ENCODE measurements around the gene RPTOR.
"Not testable (repeated sequence)": the region's sequence is repeated elsewhere in the genome, so short reads cannot be mapped to it uniquely, and the experiment has no call there.

The RPTOR gene

GRCh38 chr17:80814491-80814890 is 269.9 kb downstream of the RPTOR start:
- no peak for DNase-seq (ENCODE audit: low read depth in 2 of 2)

- no peak for DNase-seq (ENCODE audit: low read depth in 2 of 2)
Measured at GRCh38 chr17:80815151-80815681, 270.6 kb downstream of the RPTOR start.

- not testable (repeated sequence) for DNase-seq (ENCODE audit: low read depth in 2 of 2)
Measured at GRCh38 chr17:80815718-80816117, 271.1 kb downstream of the RPTOR start.

- no peak for DNase-seq (ENCODE audit: low read depth in 2 of 2)
Measured at GRCh38 chr17:80816241-80817103, 271.8 kb downstream of the RPTOR start.

GRCh38 chr17:80817321-80817845 is 272.7 kb downstream of the RPTOR start:
- no peak for DNase-seq (ENCODE audit: low read depth in 2 of 2)

GRCh38 chr17:80817861-80818260 is 273.2 kb downstream of the RPTOR start:
- no peak for DNase-seq (ENCODE audit: low read depth in 2 of 2)

- DNase-seq (ENCODE audit: low read depth in 2 of 2) = no peak
Measured at GRCh38 chr17:80818871-80819270, 274.2 kb downstream of the RPTOR start.

- DNase-seq (ENCODE audit: low read depth in 2 of 2) = no peak
Measured at GRCh38 chr17:80819422-80820164, 275.0 kb downstream of the RPTOR start.

- DNase-seq (ENCODE audit: low read depth in 2 of 2) = no peak
Measured at GRCh38 chr17:80820331-80820730, 275.7 kb downstream of the RPTOR start.

- DNase-seq (ENCODE audit: low read depth in 2 of 2) = no peak
Measured at GRCh38 chr17:80821546-80821945, 276.9 kb downstream of the RPTOR start.

GRCh38 chr17:80822021-80822699 is 277.5 kb downstream of the RPTOR start:
- DNase-seq (ENCODE audit: low read depth in 2 of 2) = no peak

GRCh38 chr17:80822700-80823410 is 278.2 kb downstream of the RPTOR start:
- DNase-seq (ENCODE audit: low read depth in 2 of 2) = no peak

- no peak for DNase-seq (ENCODE audit: low read depth in 2 of 2)
Measured at GRCh38 chr17:80824549-80825470, 280.2 kb downstream of the RPTOR start.

GRCh38 chr17:80825471-80826345 is 281.1 kb downstream of the RPTOR start:
- DNase-seq (ENCODE audit: low read depth in 2 of 2) = no peak

- no peak for DNase-seq (ENCODE audit: low read depth in 2 of 2)
Measured at GRCh38 chr17:80826346-80826954, 281.8 kb downstream of the RPTOR start.

- no peak for DNase-seq (ENCODE audit: low read depth in 2 of 2)
Measured at GRCh38 chr17:80826955-80827645, 282.5 kb downstream of the RPTOR start.

GRCh38 chr17:80827646-80828643 is 283.3 kb downstream of the RPTOR start:
- no peak for DNase-seq (ENCODE audit: low read depth in 2 of 2)
